Bronchial epithelial cell (primary cell): Measurements from ENCODE around the gene HSDL1. TPM values are rescaled to one million over a fixed set of nuclear protein-coding genes. Genes with fewer than 3 reads are reported as not detected.
A peak's percentile ranks its signal among the peaks of the same experiment; 100 is the strongest.

ENCODE experiments used
- DNase-seq: peaks from one replicate; pipeline ENCODE4 v3.0.0-alpha.2; 2010; ENCODE audit warnings: low read depth
- FAIRE-seq: peaks from 2 replicates; lab custom pipeline; 2011; peaks lifted over from hg19 to GRCh38; lab: Jason Lieb, UNC
- H3K27me3 ChIP-seq: 2 replicates; pipeline ENCODE4 v1.5.1; 2011; ENCODE audit warnings: low read length; ENCODE audit not compliant: control insufficient read depth, insufficient read depth
- H3K36me3 ChIP-seq: 2 replicates; pipeline ENCODE4 v1.5.1; 2011; ENCODE audit warnings: low read length; ENCODE audit not compliant: control insufficient read depth, insufficient read depth
- H3K4me3 ChIP-seq: 2 replicates; pipeline ENCODE4 v1.5.1; 2011; ENCODE audit warnings: mild to moderate bottlenecking, low read depth, low read length, control low read depth
- total RNA-seq: library from RNA; depleted of rRNA; stranded (reverse); fragments of >200 nt; gene quantifications from 2 replicates; pipeline ENCODE4 v1.2.1, GENCODE V29; 2014
- TF ChIP-seq, protein P1 (sequence below): IDR thresholded peaks from 2 replicates; pipeline ENCODE4 v1.5.1; 2011; ENCODE audit warnings: mild to moderate bottlenecking, moderate library complexity, low read length, control low read depth, inconsistent platforms; ENCODE audit not compliant: insufficient read depth, severe bottlenecking

The HSDL1 gene
- total RNA-seq, 1 donor from 2014 or later = 36.3 TPM

- no peaks in the 10 kb centered on the region for H3K27me3 ChIP-seq
- FAIRE-seq (no peak), DNase-seq (no peak)
- no peak overlapping the region for H3K4me3 ChIP-seq
- TF ChIP-seq, protein P1, sequence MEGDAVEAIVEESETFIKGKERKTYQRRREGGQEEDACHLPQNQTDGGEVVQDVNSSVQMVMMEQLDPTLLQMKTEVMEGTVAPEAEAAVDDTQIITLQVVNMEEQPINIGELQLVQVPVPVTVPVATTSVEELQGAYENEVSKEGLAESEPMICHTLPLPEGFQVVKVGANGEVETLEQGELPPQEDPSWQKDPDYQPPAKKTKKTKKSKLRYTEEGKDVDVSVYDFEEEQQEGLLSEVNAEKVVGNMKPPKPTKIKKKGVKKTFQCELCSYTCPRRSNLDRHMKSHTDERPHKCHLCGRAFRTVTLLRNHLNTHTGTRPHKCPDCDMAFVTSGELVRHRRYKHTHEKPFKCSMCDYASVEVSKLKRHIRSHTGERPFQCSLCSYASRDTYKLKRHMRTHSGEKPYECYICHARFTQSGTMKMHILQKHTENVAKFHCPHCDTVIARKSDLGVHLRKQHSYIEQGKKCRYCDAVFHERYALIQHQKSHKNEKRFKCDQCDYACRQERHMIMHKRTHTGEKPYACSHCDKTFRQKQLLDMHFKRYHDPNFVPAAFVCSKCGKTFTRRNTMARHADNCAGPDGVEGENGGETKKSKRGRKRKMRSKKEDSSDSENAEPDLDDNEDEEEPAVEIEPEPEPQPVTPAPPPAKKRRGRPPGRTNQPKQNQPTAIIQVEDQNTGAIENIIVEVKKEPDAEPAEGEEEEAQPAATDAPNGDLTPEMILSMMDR = no peak
- no peaks in the 10 kb centered on the region for H3K36me3 ChIP-seq
These were observed 33.5 kb downstream of the HSDL1 start for GRCh38 chr16:84111525-84111924.

- Histone ChIP-seq H3K27me3 (no peaks in the 10 kb centered on the region), H3K4me3 (no peak overlapping the region), H3K36me3 (peaks cover 2% of the 10 kb centered on the region)
- TF ChIP-seq, protein P1 = no peak
- DNase-seq = no peak
- FAIRE-seq = no peak
These were observed 34.5 kb downstream of the HSDL1 start for GRCh38 chr16:84110527-84110926.

DNA sequence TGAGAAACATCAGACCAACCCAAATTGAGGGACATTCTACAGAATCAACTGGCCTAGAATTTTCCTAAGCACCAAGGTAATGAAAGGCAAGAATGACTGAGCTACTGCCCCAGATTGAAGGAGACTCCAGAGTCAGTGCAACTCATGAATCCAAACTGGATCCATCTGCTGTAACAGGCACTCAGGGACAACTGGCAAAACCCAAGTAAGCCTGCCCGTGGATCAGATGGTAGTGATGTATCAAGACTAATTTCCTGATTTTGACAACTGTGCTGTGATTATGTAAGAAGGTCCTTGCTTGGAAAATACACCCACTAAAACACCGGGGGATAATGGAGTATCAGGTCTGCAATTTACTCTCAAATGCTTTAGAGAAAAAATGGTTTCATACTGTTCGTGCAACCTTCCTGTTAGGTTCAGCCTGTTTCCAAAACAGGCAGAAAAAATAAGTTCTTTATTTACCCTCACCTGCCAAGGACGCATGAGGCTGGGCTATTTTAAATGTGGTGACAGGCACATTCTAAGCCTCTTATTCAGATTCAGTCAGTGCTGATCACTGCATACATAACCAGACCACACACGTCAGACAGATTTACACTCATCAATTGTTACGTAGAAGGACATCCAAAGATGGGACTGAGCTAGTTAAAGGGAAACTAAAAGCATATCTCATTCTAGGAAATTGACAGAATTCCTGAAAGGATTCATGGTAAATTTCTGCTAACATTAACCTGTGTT, 35.2 kb downstream of the HSDL1 start:
- peaks cover 4% of the 10 kb centered on the region for H3K36me3 ChIP-seq
- H3K4me3 ChIP-seq = no peak overlapping the region
- no peaks in the 10 kb centered on the region for H3K27me3 ChIP-seq
- peak; percentile 31 for DNase-seq
- TF ChIP-seq, protein P1 = no peak
- no peak for FAIRE-seq

GRCh38 chr16:84107921-84108320, 37.1 kb downstream of the HSDL1 start:
- TF ChIP-seq, protein P1 = no peak
- no peaks in the 10 kb centered on the region for H3K27me3 ChIP-seq
- FAIRE-seq (no peak), DNase-seq (no peak)
- H3K4me3 ChIP-seq = no peak overlapping the region
- peaks cover 4% of the 10 kb centered on the region for H3K36me3 ChIP-seq

- TF ChIP-seq, protein P1 = no peak
- FAIRE-seq (no peak), DNase-seq (no peak)
- Histone ChIP-seq H3K4me3 (no peak overlapping the region), H3K36me3 (peaks cover 4% of the 10 kb centered on the region), H3K27me3 (no peaks in the 10 kb centered on the region)
These were observed 38.8 kb downstream of the HSDL1 start for GRCh38 chr16:84105948-84106740.
